Esophagus squamous epithelium (tissue), 4 donors: Measurements from ENCODE around the gene PDE4C.

Source experiments
- CTCF ChIP-seq, 6 experiments: fragments of 450-650 bp in 4 of 6; fragments of 200-600 bp in 2 of 6; sonication (generic) in 2 of 6; IDR thresholded peaks; one replicate each; pipeline ENCODE4 v1.5.1; 2016 to 2019; ENCODE audit warnings: antibody characterized with exemption in 6 of 6, mild to moderate bottlenecking in 4 of 6, moderate library complexity in 4 of 6
- POLR2A ChIP-seq, 4 donors: fragments of 450-650 bp; IDR thresholded peaks; one replicate each; pipeline ENCODE4 v1.6.1; 2017; ENCODE audit warnings: antibody characterized with exemption in 4 of 4, mild to moderate bottlenecking in 4 of 4, moderate library complexity in 3 of 4

DNA sequence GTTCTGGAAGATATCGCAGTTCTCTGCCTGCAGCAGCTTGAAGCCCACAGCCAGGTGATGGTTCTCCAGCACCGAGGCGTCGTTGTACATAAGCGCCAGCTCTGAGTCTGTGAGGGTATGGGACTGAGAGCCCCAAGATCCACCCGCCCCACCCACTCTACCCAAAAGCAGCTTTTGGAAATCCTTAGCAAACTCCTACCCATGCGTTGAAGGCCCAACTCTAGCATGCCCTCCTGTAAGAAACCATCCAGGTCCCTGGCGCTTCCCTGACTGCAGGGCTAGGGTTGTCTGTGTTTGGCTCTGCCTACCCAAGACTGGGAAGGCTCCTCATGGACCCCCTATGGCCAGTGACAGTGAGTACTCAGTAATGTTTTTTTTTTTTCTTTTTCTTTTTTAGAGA lies 9.4 kb downstream of the PDE4C start:
- TF ChIP-seq CTCF (IDR thresholded peaks at IDR 0.05) (no peak), POLR2A (IDR thresholded peaks at IDR 0.05) (no peak)
